B cell (primary cell): Measurements from ENCODE around the gene ABCG2. TPM values are rescaled to one million over a fixed set of nuclear protein-coding genes. Genes with fewer than 3 reads are reported as not detected.

ENCODE experiments used
- ATAC-seq: fragments of 200-7000 bp; cut with Tn5 transposase; one replicate; pipeline ENCODE4 v1.10.0; 2021; ENCODE audit warnings: low read depth, mild to moderate bottlenecking, moderate number of reproducible peaks, moderate library complexity
- CTCF ChIA-PET: fragments of 350-600 bp; sonication (Branson Sonifier 250); formaldehyde crosslinking; loops from one replicate; lab custom pipeline; 2021; ENCODE audit warnings: antibody characterized with exemption, inconsistent platforms; lab: Charles Lee
- POLR2A ChIA-PET: fragments of 350-600 bp; sonication (Branson Sonifier 250); formaldehyde crosslinking; loops from one replicate; lab custom pipeline; 2021; ENCODE audit warnings: antibody characterized with exemption; lab: Charles Lee
- DNase-seq: peaks from one replicate; pipeline ENCODE4 v3.0.0; 2013
- H2AFZ ChIP-seq: 2 replicates; pipeline ENCODE4 v1.6.1; 2012; ENCODE audit warnings: mild to moderate bottlenecking, low read depth, low read length; ENCODE audit not compliant: insufficient read depth, poor library complexity, severe bottlenecking
- H3K27ac ChIP-seq, 2 donors: 1 replicate in 1 of 2; 2 replicates in 1 of 2; pipeline ENCODE4 v1.5.1; 2012 to 2013; ENCODE audit warnings: low read length in 2 of 2, mild to moderate bottlenecking in 2 of 2, moderate library complexity in 1 of 2
- H3K27me3 ChIP-seq, 4 experiments: fragments of 200-600 bp in 1 of 4; sonication (generic) in 1 of 4; replicated peaks in 1 of 4; 1 replicate in 2 of 4; 2 replicates in 2 of 4; pipeline versions ENCODE4 v1.6.1 to v1.7.0; 2013 to 2016; ENCODE audit warnings: low read length in 3 of 4, mild to moderate bottlenecking in 2 of 4, mixed read lengths in 1 of 4, moderate library complexity in 1 of 4; ENCODE audit not compliant: insufficient read depth in 4 of 4, control insufficient read depth in 3 of 4; ENCODE audit errors: control extremely low read depth in 1 of 4
- H3K36me3 ChIP-seq, 2 experiments: replicated peaks in 1 of 2; 1 replicate in 1 of 2; 2 replicates in 1 of 2; pipeline versions ENCODE4 v1.6.1 to v1.7.1; 2013; ENCODE audit warnings: low read length in 1 of 2; ENCODE audit not compliant: insufficient read depth in 2 of 2, control insufficient read depth in 1 of 2; ENCODE audit errors: control extremely low read depth in 1 of 2, extremely low read depth in 1 of 2
- H3K4me1 ChIP-seq, 2 donors: fragments of 200-600 bp in 1 of 2; sonication (generic) in 1 of 2; 1 replicate in 1 of 2; 2 replicates in 1 of 2; pipeline versions ENCODE4 v1.5.1 to v1.6.1; 2013 to 2017; ENCODE audit warnings: low read length in 2 of 2; ENCODE audit not compliant: control insufficient read depth in 2 of 2, insufficient read depth in 2 of 2
- H3K4me2 ChIP-seq: replicated peaks from 2 replicates; pipeline ENCODE3; 2012; ENCODE audit warnings: mild to moderate bottlenecking, low read depth, low read length; ENCODE audit not compliant: poor library complexity, severe bottlenecking
- H3K4me3 ChIP-seq, 5 experiments: fragments of 200-600 bp in 1 of 5; sonication (generic) in 1 of 5; 1 replicate in 3 of 5; 2 replicates in 2 of 5; pipeline versions ENCODE4 v1.5.1 to v1.7.0; 2011 to 2016; ENCODE audit warnings: low read length in 4 of 5, mild to moderate bottlenecking in 4 of 5, low read depth in 2 of 5, control low read depth in 1 of 5, moderate library complexity in 1 of 5; ENCODE audit not compliant: insufficient read depth in 1 of 5; ENCODE audit errors: control extremely low read depth in 1 of 5, extremely low read depth in 1 of 5
- H3K79me2 ChIP-seq: fragments of 200-600 bp; sonication (generic); one replicate; pipeline ENCODE4 v1.6.0; 2016; ENCODE audit warnings: low read length; ENCODE audit not compliant: control insufficient read depth, insufficient read depth
- H3K9ac ChIP-seq: fragments of 200-600 bp; sonication (generic); 2 replicates; pipeline ENCODE4 v1.6.1; 2017; ENCODE audit warnings: mild to moderate bottlenecking, low read length, moderate library complexity
- H3K9me3 ChIP-seq, 3 donors: one replicate each; pipeline versions ENCODE4 v1.6.1 to v1.7.1; 2013; ENCODE audit warnings: low read length in 2 of 3; ENCODE audit not compliant: control insufficient read depth in 2 of 3, insufficient read depth in 1 of 3; ENCODE audit errors: control extremely low read depth in 1 of 3
- H4K20me1 ChIP-seq: 2 replicates; pipeline ENCODE4 v1.6.0; 2012; ENCODE audit warnings: mild to moderate bottlenecking, low read length; ENCODE audit not compliant: insufficient read depth, control insufficient read depth, poor library complexity, severe bottlenecking
- H3K27ac Mint-ChIP-seq: one replicate; pipeline ENCODE4 v1.8.0; 2021; ENCODE audit warnings: mixed read lengths
- H3K27me3 Mint-ChIP-seq: one replicate; pipeline ENCODE4 v1.8.0; 2021; ENCODE audit warnings: mixed read lengths
- H3K4me1 Mint-ChIP-seq: one replicate; pipeline ENCODE4 v1.8.0; 2021; ENCODE audit warnings: mixed read lengths
- H3K4me3 Mint-ChIP-seq: one replicate; pipeline ENCODE4 v1.8.0; 2021; ENCODE audit warnings: mixed read lengths
- H3K9me3 Mint-ChIP-seq: one replicate; pipeline ENCODE4 v1.8.0; 2022; ENCODE audit warnings: mixed read lengths; ENCODE audit not compliant: insufficient read depth
- EZH2 ChIP-seq: IDR thresholded peaks from 2 replicates; pipeline ENCODE4 v1.6.1; 2012; ENCODE audit warnings: borderline replicate concordance, low read depth, mild to moderate bottlenecking, moderate library complexity, low read length; ENCODE audit not compliant: insufficient read depth, poor library complexity, severe bottlenecking
- WGBS: methylation state at CpG from one replicate; pipeline ENCODE4 v1.1.5; 2013; ENCODE audit warnings: missing lambda C conversion rate; ENCODE audit not compliant: insufficient coverage; 5-methylcytosine and 5-hydroxymethylcytosine counted together
- intact Hi-C: fragments of 100-400 bp; cut with micrococcal nuclease; formaldehyde crosslinking; loops from one replicate; pipeline ENCODE4 v1.10.0; 2022
- polyA plus RNA-seq: library from polyadenylated mRNA; depleted of rRNA; stranded (reverse); fragments of >200 nt; gene quantifications from 2 replicates; pipeline ENCODE4 v1.2.3, GENCODE V29; 2012
- total RNA-seq, 2 donors: library from RNA; stranded (reverse); fragments of 120-200 nt in 1 of 2; gene quantifications; 1 replicate in 1 of 2; 2 replicates in 1 of 2; pipeline versions ENCODE4 v1.2.3 to v1.2.4, GENCODE V29; 2013 to 2022
- TF ChIP-seq, protein P1 (sequence below): fragments of 200-600 bp; IDR thresholded peaks from one replicate; pipeline ENCODE4 v1.8.0; 2022; ENCODE audit warnings: antibody characterized with exemption, mild to moderate bottlenecking

Gene ABCG2
- total and polyA plus RNA-seq, 2 donors (not counting 1 experiment from before 2014, with no cell fraction given), result 0.01 TPM; not detected in 1

DNA sequence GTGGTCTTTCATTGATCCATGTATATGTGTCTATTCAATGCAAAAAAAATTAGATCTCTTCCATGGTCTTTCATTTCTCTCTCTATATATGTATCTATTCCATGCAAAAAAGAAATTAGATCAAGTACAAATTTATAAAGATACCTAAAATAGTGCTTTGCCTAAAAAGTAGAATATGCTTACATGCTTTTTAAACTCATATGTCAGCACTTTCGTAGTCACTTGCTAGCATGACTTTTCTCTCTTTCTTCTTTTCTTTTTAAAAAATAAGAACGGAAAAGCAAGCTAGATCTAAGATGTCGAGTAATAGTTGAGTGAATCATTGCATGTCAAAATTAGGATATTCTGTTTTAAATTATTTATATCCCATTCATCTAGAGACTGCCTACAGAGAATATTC, 100.1 kb downstream of the ABCG2 start:
- intact Hi-C loops, result no loop called here
- no peaks in the 10 kb centered on the region for H4K20me1 ChIP-seq
- H3K27me3 ChIP-seq, result no peaks in the 10 kb centered on the region
- ATAC-seq, result no peak
- DNase-seq, result no peak
- Mint-ChIP-seq H3K27me3 (no peaks in the 10 kb centered on the region), H3K27ac (no peak overlapping the region), H3K9me3 (no peaks in the 10 kb centered on the region), H3K4me3 (no peak overlapping the region), H3K4me1 (no peaks in the 10 kb centered on the region)
- H3K79me2 ChIP-seq, result no peaks in the 10 kb centered on the region
- no peaks in the 10 kb centered on the region for H3K4me1 ChIP-seq
- peaks cover 0 to 6% of the 10 kb centered on the region in 2 experiments for H3K36me3 ChIP-seq
- no peaks in the 10 kb centered on the region for H3K9me3 ChIP-seq
- WGBS, result no CpG with 5 or more reads among the region's 3 CpGs
- H3K27ac ChIP-seq, result no peak overlapping the region
- H3K4me2 ChIP-seq, result no peak overlapping the region
- ChIA-PET CTCF (no interaction called here), POLR2A (no interaction called here)
- no peak overlapping the region for H3K9ac ChIP-seq
- H2AFZ ChIP-seq, result no peak overlapping the region
- TF ChIP-seq EZH2, result no peak
- TF ChIP-seq, protein P1, sequence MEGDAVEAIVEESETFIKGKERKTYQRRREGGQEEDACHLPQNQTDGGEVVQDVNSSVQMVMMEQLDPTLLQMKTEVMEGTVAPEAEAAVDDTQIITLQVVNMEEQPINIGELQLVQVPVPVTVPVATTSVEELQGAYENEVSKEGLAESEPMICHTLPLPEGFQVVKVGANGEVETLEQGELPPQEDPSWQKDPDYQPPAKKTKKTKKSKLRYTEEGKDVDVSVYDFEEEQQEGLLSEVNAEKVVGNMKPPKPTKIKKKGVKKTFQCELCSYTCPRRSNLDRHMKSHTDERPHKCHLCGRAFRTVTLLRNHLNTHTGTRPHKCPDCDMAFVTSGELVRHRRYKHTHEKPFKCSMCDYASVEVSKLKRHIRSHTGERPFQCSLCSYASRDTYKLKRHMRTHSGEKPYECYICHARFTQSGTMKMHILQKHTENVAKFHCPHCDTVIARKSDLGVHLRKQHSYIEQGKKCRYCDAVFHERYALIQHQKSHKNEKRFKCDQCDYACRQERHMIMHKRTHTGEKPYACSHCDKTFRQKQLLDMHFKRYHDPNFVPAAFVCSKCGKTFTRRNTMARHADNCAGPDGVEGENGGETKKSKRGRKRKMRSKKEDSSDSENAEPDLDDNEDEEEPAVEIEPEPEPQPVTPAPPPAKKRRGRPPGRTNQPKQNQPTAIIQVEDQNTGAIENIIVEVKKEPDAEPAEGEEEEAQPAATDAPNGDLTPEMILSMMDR, result no peak
- no peak overlapping the region for H3K4me3 ChIP-seq

DNA sequence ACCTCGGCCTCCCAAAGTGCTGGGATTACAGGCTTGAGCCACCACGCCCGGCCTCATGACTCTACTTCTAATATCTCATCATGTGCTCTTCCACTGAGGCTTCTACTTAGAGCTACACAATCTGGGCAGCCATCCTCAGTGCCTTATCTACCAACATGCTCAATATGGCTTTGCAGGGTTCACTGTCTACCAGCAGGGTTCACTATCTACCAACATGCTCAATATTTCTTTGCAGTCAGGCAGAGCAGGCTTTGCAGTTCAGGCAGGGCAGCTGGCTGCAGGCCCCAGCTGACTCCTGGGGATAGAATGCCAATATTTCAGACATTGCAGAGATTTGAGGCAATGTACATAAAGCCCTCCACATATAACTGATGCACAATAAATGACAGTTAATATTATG, 103.5 kb downstream of the ABCG2 start:
- no peak overlapping the region for H3K27ac Mint-ChIP-seq
- H3K9ac ChIP-seq, result no peak overlapping the region
- no peak for TF ChIP-seq EZH2
- TF ChIP-seq, protein P1, result no peak
- H3K4me3 ChIP-seq, result no peak overlapping the region
- H3K27me3 ChIP-seq, result no peaks in the 10 kb centered on the region
- no peaks in the 10 kb centered on the region for H3K9me3 Mint-ChIP-seq
- 96% methylated on average over 3 of the region's 3 CpGs for WGBS
- H2AFZ ChIP-seq, result no peak overlapping the region
- no peak for ATAC-seq
- no peak overlapping the region for H3K4me3 Mint-ChIP-seq
- no peaks in the 10 kb centered on the region for H3K27me3 Mint-ChIP-seq
- peaks cover 0 to 3% of the 10 kb centered on the region in 2 experiments for H3K36me3 ChIP-seq
- no peak overlapping the region for H3K27ac ChIP-seq
- no peaks in the 10 kb centered on the region for H4K20me1 ChIP-seq
- POLR2A ChIA-PET, result interaction anchor here (0.7 kb wide), 1 partner anchor 157 kb away, joined by 9 read pairs; no protein-coding TSS in a partner anchor
- H3K4me1 ChIP-seq, result no peaks in the 10 kb centered on the region
- intact Hi-C loops, result no loop called here
- H3K79me2 ChIP-seq, result no peaks in the 10 kb centered on the region
- CTCF ChIA-PET, result no interaction called here
- H3K4me1 Mint-ChIP-seq, result no peaks in the 10 kb centered on the region
- DNase-seq, result peak; percentile 4
- no peak overlapping the region for H3K4me2 ChIP-seq
- no peaks in the 10 kb centered on the region for H3K9me3 ChIP-seq
